A549 treated with Mapracorat at 1 μM for 4 hours (cell line): ENCODE measurements around the gene SFRP5. TPM values are rescaled to one million over a fixed set of nuclear protein-coding genes. Genes with fewer than 3 reads are reported as not detected.

Experiments used
- total RNA-seq: library from RNA; stranded (reverse); fragments of 200-300 nt; extraction: Qiagen RNA extraction; gene quantifications from 5 replicates; pipeline ENCODE4 v1.2.3, GENCODE V29; 2022

Gene SFRP5
- 1.7 to 2.8 TPM (median 2.4 TPM) in 5 replicates for total RNA-seq

DNA sequence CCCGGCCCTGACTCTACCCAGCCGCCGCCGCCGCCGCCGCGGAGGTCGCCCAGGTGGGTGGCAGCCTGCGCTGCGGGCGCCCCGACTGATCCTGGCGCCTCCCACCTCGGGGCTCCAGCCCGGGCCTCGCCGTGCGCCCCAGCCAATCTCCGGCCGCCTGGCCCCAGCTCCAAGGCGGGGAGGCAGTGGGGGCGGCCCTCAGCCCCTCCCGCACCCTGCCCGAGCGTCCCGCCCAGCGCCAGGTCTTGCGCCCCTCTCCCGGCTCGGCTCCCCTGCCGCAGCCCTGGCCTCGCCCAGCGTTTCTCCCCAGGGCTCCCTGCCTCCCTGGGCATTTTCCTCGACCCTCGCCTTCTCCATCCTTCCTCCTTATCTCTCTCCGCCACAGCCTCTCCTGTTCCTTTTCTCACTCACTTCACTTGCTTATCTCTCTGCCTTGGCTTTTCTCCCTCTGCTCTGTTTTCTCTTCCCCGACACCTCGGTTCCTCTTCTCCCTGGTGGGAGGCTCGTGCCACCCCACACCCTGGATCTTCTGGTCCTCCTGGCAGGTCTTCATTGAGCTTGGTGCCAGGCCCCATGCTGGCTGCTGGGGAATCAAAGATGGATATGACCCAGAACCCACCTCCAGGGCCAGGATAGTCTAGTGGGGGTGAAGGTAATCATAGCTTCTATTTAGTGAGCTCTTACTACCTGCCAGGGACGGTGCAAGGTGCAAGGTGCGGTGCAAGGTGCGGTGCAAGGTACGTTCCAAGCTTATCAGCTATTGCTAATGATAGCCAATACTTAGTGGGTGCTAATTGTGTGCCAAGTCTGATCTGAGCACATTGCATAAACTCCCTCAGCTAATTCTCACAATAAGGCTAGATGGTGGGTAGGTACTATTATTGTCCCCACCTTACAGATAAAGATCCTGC lies at the start of gene SFRP5:
SFRP5 (minus strand) TSS at position 87 of the 911 bp plus-strand sequence. CDS start 166 bp downstream, outside the sequence.

GRCh38 chr10:97736902-97737769 lies 34.7 kb downstream of the SFRP5 start, which contains the start of gene ZFYVE27:
ZFYVE27 (plus strand) TSS chr10:97737128; CDS start chr10:97738478, 1,350 bp downstream.

Other genes with a start within 250 kb of the SFRP5 start
- gene ANKRD2, start 199.2 kb downstream of the SFRP5 start, total RNA-seq: 4.7 to 7.9 TPM (median 6.3 TPM) in 5 replicates
- gene HOGA1, start 187.6 kb downstream of the SFRP5 start, total RNA-seq: 1.6 to 2.6 TPM (median 1.8 TPM) in 5 replicates
- gene C10orf62, start 182.3 kb downstream of the SFRP5 start, total RNA-seq: not detected in 5 replicates
- 6.3 to 8.1 TPM (median 7.0 TPM) in 5 replicates for gene MORN4, start 138.5 kb downstream of the SFRP5 start, total RNA-seq
- 20.9 to 25.7 TPM (median 25.2 TPM) in 5 replicates for gene PI4K2A, start 131.3 kb downstream of the SFRP5 start, total RNA-seq
- gene AVPI1, start 84.8 kb downstream of the SFRP5 start, total RNA-seq: 87.1 to 130 TPM (median 117 TPM) in 5 replicates
- 43.9 to 51.9 TPM (median 51.6 TPM) in 5 replicates for gene MARVELD1, start 58.3 kb downstream of the SFRP5 start, total RNA-seq
- 19.1 to 25.5 TPM (median 25.1 TPM) in 5 replicates for gene ZFYVE27, start 34.9 kb downstream of the SFRP5 start, total RNA-seq
- gene GOLGA7B, start 77.8 kb upstream of the SFRP5 start, total RNA-seq: 3.2 to 4.0 TPM (median 3.6 TPM) in 5 replicates